ENCODE results near the gene PPY. TPM values are rescaled to one million over a fixed set of nuclear protein-coding genes. Genes with fewer than 3 reads are reported as not detected.

Gene PPY
- total RNA-seq, 2 donors from 2014 or later, result not detected

DNA sequence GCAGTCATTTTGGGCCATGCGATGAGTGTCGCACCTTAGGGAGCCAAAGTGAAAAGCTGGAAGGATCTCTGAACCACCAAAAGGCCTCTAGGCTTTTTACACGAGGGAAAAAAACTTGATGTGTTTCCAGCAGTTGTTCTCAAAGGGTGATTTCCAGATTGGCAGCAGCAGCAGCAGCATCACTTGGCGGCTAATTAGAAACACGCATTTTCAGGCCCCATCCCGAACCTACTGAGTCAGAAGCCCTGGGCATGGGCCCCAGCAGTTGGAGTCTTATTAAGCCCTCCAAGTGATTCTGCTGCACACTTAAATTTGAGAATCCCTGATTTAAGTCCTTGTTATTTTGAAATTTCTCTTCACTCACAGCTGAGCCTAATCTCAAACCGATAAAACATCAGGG is 36.7 kb upstream of the PPY start:
- Mint-ChIP-seq H3K27ac (no peak overlapping the region), H3K27me3 (ENCODE audit: insufficient read depth) (peaks cover 64% of the 10 kb centered on the region), H3K4me1 (no peaks in the 10 kb centered on the region), H3K4me3 (no peak overlapping the region), H3K9me3 (no peaks in the 10 kb centered on the region), H3K36me3 (ENCODE audit: low read depth) (no peaks in the 10 kb centered on the region)
- Histone ChIP-seq H3K36me3 (ENCODE audit: control insufficient read depth, insufficient read depth, low read length) (no peaks in the 10 kb centered on the region), H3K4me1 (ENCODE audit: control insufficient read depth, insufficient read depth, low read length) (no peaks in the 10 kb centered on the region), H3K4me3 (ENCODE audit: low read length) (no peak overlapping the region), H3K27me3 (ENCODE audit: control insufficient read depth, insufficient read depth, low read length, poor library complexity, severe bottlenecking) (peaks cover 40% of the 10 kb centered on the region), H3K27ac (ENCODE audit: low read depth, low read length) (no peak overlapping the region), H3K9me3 (ENCODE audit: control insufficient read depth, low read length) (no peaks in the 10 kb centered on the region), H3K9ac (ENCODE audit: extremely low read depth, low read length, poor library complexity, severe bottlenecking) (no peak overlapping the region)
- WGBS, 2 experiments (ENCODE audit: insufficient coverage in 1 of 2, insufficient read length in 1 of 2), result 78 to 79% methylated on average over 6 to 7 of the region's 7 CpGs
- no peak for DNase-seq
- TF ChIP-seq, protein P1, sequence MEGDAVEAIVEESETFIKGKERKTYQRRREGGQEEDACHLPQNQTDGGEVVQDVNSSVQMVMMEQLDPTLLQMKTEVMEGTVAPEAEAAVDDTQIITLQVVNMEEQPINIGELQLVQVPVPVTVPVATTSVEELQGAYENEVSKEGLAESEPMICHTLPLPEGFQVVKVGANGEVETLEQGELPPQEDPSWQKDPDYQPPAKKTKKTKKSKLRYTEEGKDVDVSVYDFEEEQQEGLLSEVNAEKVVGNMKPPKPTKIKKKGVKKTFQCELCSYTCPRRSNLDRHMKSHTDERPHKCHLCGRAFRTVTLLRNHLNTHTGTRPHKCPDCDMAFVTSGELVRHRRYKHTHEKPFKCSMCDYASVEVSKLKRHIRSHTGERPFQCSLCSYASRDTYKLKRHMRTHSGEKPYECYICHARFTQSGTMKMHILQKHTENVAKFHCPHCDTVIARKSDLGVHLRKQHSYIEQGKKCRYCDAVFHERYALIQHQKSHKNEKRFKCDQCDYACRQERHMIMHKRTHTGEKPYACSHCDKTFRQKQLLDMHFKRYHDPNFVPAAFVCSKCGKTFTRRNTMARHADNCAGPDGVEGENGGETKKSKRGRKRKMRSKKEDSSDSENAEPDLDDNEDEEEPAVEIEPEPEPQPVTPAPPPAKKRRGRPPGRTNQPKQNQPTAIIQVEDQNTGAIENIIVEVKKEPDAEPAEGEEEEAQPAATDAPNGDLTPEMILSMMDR (conservative IDR thresholded peaks at IDR 0.05), result no peak

GRCh38 chr17:43978078-43978477 is 35.8 kb upstream of the PPY start:
- TF ChIP-seq, protein P1 (conservative IDR thresholded peaks at IDR 0.05), result no peak
- Histone ChIP-seq H3K36me3 (ENCODE audit: control insufficient read depth, insufficient read depth, low read length) (no peaks in the 10 kb centered on the region), H3K27me3 (ENCODE audit: control insufficient read depth, insufficient read depth, low read length, poor library complexity, severe bottlenecking) (peaks cover 37% of the 10 kb centered on the region), H3K4me3 (ENCODE audit: low read length) (no peak overlapping the region), H3K9ac (ENCODE audit: extremely low read depth, low read length, poor library complexity, severe bottlenecking) (no peak overlapping the region), H3K9me3 (ENCODE audit: control insufficient read depth, low read length) (no peaks in the 10 kb centered on the region), H3K4me1 (ENCODE audit: control insufficient read depth, insufficient read depth, low read length) (no peaks in the 10 kb centered on the region), H3K27ac (ENCODE audit: low read depth, low read length) (no peak overlapping the region)
- Mint-ChIP-seq H3K4me3 (no peak overlapping the region), H3K27me3 (ENCODE audit: insufficient read depth) (peaks cover 65% of the 10 kb centered on the region), H3K4me1 (no peaks in the 10 kb centered on the region), H3K36me3 (ENCODE audit: low read depth) (no peaks in the 10 kb centered on the region), H3K27ac (no peak overlapping the region), H3K9me3 (no peaks in the 10 kb centered on the region)
- DNase-seq, result no peak
- 86 to 92% methylated on average over 1 to 2 of the region's 2 CpGs for WGBS, 2 experiments (ENCODE audit: insufficient coverage in 1 of 2, insufficient read length in 1 of 2)

- Mint-ChIP-seq H3K9me3 (no peaks in the 10 kb centered on the region), H3K27ac (no peak overlapping the region), H3K27me3 (ENCODE audit: insufficient read depth) (peaks cover 56% of the 10 kb centered on the region), H3K4me1 (no peaks in the 10 kb centered on the region), H3K36me3 (ENCODE audit: low read depth) (no peaks in the 10 kb centered on the region), H3K4me3 (no peak overlapping the region)
- no peak for DNase-seq
- Histone ChIP-seq H3K36me3 (ENCODE audit: control insufficient read depth, insufficient read depth, low read length) (no peaks in the 10 kb centered on the region), H3K9me3 (ENCODE audit: control insufficient read depth, low read length) (no peaks in the 10 kb centered on the region), H3K9ac (ENCODE audit: extremely low read depth, low read length, poor library complexity, severe bottlenecking) (no peak overlapping the region), H3K4me1 (ENCODE audit: control insufficient read depth, insufficient read depth, low read length) (no peaks in the 10 kb centered on the region), H3K27ac (ENCODE audit: low read depth, low read length) (no peak overlapping the region), H3K4me3 (ENCODE audit: low read length) (no peak overlapping the region), H3K27me3 (ENCODE audit: control insufficient read depth, insufficient read depth, low read length, poor library complexity, severe bottlenecking) (peaks cover 28% of the 10 kb centered on the region)
- WGBS, 2 experiments (ENCODE audit: insufficient coverage in 1 of 2, insufficient read length in 1 of 2), result 73 to 76% methylated on average over 5 to 8 of the region's 9 CpGs
- TF ChIP-seq, protein P1 (conservative IDR thresholded peaks at IDR 0.05), result no peak
Observed at GRCh38 chr17:43976963-43977837, 34.9 kb upstream of the PPY start.

Data from endodermal cell (in vitro differentiated cells).